Peyer's patch (tissue), 4 donors: ENCODE data around the gene LIFR. TPM values are rescaled to one million over a fixed set of nuclear protein-coding genes. Genes with fewer than 3 reads are reported as not detected.
"Not testable (repeated sequence)": the region's sequence is repeated elsewhere in the genome, so short reads cannot be mapped to it uniquely, and the experiment has no call there.

Experiments used
- DNase-seq, 3 donors: peaks; one replicate each; pipeline ENCODE4 v3.0.0-alpha.2; 2017 to 2019
- H3K27ac ChIP-seq, 4 donors: fragments of 200-600 bp; sonication (generic); one replicate each; pipeline ENCODE4 v1.5.1; 2016 to 2019
- H3K27me3 ChIP-seq, 2 donors: fragments of 200-600 bp; sonication (generic); one replicate each; pipeline ENCODE4 v1.5.1; 2019
- H3K36me3 ChIP-seq, 3 donors: fragments of 200-600 bp; sonication (generic); one replicate each; pipeline ENCODE4 v1.5.1; 2016 to 2019
- H3K4me1 ChIP-seq, 4 donors: fragments of 200-600 bp; sonication (generic); one replicate each; pipeline ENCODE4 v1.5.1; 2016 to 2019
- H3K4me3 ChIP-seq, 4 donors: fragments of 200-600 bp; sonication (generic); 1 replicate in 3 of 4; 2 replicates in 1 of 4; pipeline ENCODE4 v1.5.1; 2016 to 2019; ENCODE audit warnings: mild to moderate bottlenecking in 1 of 4
- H3K9me3 ChIP-seq, 4 donors: fragments of 200-600 bp; sonication (generic); one replicate each; pipeline ENCODE4 v1.5.1; 2016 to 2019; ENCODE audit warnings: mild to moderate bottlenecking in 1 of 4
- POLR2A ChIP-seq, 2 donors: fragments of 450-650 bp; IDR thresholded peaks; one replicate each; pipeline ENCODE4 v1.5.1; 2017; ENCODE audit warnings: antibody characterized with exemption in 2 of 2, mild to moderate bottlenecking in 2 of 2, moderate library complexity in 2 of 2
- total RNA-seq, 4 donors: library from RNA; depleted of rRNA; stranded (reverse); fragments of >200 nt; gene quantifications; one replicate each; pipeline ENCODE4 v1.1.0, GENCODE V29; 2016
- TF ChIP-seq, protein P1 (sequence below), 6 experiments: fragments of 450-650 bp in 4 of 6; fragments of 200-600 bp in 2 of 6; sonication (generic) in 1 of 6; IDR thresholded peaks; one replicate each; pipeline ENCODE4 v1.5.1; 2017 to 2019; ENCODE audit warnings: antibody characterized with exemption in 6 of 6, mild to moderate bottlenecking in 3 of 6, moderate library complexity in 1 of 6

The LIFR gene
- total RNA-seq, 4 donors from 2014 or later = 10.7 to 98.2 (median 19.9) TPM

DNA sequence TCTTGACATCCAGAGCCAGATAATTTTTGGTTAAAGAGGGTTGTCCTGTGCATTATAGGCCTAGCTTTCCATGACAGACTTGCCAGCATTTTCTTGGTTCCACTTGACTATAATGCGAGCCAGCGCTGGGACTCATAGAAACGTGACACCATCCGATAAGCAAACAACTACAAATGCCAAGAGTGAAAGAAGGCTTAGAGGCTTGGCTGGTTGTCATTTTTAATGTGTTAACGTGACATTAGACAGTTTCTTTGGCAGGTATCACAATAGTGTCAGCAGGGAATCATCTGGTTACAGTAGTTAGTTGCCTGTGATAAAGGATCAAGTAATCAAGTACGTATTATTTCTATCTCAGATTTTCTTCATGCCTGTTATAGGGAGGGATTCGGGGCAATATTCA lies 20.0 kb upstream of the LIFR start:
- no peak for TF ChIP-seq POLR2A (IDR thresholded peaks at IDR 0.05)
- TF ChIP-seq, protein P1, sequence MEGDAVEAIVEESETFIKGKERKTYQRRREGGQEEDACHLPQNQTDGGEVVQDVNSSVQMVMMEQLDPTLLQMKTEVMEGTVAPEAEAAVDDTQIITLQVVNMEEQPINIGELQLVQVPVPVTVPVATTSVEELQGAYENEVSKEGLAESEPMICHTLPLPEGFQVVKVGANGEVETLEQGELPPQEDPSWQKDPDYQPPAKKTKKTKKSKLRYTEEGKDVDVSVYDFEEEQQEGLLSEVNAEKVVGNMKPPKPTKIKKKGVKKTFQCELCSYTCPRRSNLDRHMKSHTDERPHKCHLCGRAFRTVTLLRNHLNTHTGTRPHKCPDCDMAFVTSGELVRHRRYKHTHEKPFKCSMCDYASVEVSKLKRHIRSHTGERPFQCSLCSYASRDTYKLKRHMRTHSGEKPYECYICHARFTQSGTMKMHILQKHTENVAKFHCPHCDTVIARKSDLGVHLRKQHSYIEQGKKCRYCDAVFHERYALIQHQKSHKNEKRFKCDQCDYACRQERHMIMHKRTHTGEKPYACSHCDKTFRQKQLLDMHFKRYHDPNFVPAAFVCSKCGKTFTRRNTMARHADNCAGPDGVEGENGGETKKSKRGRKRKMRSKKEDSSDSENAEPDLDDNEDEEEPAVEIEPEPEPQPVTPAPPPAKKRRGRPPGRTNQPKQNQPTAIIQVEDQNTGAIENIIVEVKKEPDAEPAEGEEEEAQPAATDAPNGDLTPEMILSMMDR (IDR thresholded peaks at IDR 0.05) = no peak
- no peak for DNase-seq

DNA sequence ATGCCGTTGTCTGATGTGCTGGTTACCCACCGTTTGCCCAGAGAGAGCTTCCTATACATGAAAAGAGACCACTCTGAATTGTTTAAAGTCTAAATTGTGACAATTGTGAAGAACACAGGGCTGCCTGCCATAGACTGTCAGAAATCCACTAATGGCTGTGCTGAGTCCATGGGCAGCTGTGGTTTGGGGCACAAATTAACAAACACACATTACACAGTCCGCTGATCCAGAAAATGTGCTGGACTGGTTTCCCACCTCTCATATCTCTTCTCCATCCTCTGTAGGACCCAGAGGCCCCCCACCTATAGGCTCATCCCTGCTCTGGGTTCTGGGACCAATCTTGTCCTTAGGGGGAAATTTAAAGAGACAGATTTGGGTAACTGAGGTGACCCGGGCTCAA lies 19.0 kb upstream of the LIFR start:
- Histone ChIP-seq H3K4me1 (no peaks in the 10 kb centered on the region), H3K27ac (no peak overlapping the region), H3K27me3 (no peaks in the 10 kb centered on the region), H3K36me3 (no peaks in the 10 kb centered on the region), H3K9me3 (no peaks in the 10 kb centered on the region), H3K4me3 (no peak overlapping the region)
- no peak for DNase-seq
- no peak for TF ChIP-seq POLR2A (IDR thresholded peaks at IDR 0.05)
- TF ChIP-seq, protein P1 (IDR thresholded peaks at IDR 0.05) = no peak

More for the DNA sequence above, 20.0 kb upstream of the LIFR start:
- Histone ChIP-seq H3K9me3 (no peaks in the 10 kb centered on the region), H3K27me3 (no peaks in the 10 kb centered on the region), H3K4me3 (no peak overlapping the region), H3K36me3 (no peaks in the 10 kb centered on the region), H3K27ac (no peak overlapping the region), H3K4me1 (no peaks in the 10 kb centered on the region)

DNA sequence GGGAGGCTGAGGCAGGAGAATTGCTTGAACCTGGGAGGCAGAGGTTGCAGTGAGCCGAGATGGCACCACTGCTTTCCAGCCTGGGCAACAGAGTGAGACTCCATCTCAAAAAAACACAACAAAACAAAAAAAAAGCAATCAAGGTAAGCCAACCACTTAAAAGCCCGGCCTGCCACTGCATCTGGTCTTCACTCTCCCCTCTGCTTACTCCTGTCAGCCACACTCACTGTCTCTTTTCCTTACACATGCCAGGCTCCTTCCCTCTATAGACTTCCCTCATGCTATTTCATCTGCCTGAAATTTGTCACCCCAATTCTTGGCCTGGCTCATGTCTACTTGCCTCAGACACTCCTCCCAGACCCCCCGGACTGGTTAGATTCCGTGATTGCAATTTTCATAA lies 17.6 kb upstream of the LIFR start:
- no peak for DNase-seq
- Histone ChIP-seq H3K4me3 (no peak overlapping the region), H3K27ac (no peak overlapping the region), H3K36me3 (no peaks in the 10 kb centered on the region), H3K27me3 (no peaks in the 10 kb centered on the region), H3K9me3 (no peaks in the 10 kb centered on the region), H3K4me1 (no peaks in the 10 kb centered on the region)
- TF ChIP-seq, protein P1 (IDR thresholded peaks at IDR 0.05) = no peak
- TF ChIP-seq POLR2A (IDR thresholded peaks at IDR 0.05) = no peak

DNA sequence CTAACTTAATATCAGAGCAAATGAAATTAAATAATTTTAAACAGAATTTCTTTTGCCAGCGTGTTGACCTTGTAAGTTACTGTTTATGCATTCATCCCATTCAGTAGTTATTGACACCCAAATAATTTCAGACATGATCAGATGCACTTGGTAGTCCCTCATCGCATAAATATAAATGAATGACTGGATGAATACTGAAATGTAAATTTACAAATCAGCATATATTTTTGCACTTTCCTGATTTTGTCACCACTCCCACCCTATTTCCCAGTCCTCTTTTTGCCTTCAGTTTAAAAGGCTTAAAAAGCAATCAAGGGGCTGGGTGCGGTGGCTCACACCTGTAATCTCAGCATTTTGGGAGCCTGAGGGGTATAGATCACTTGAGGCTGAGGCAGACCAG lies 17.1 kb upstream of the LIFR start:
- H3K27ac ChIP-seq = no peak overlapping the region
- H3K36me3 ChIP-seq = no peaks in the 10 kb centered on the region
- no peak overlapping the region for H3K4me3 ChIP-seq
- no peak for DNase-seq
- no peaks in the 10 kb centered on the region for H3K4me1 ChIP-seq
- TF ChIP-seq POLR2A (IDR thresholded peaks at IDR 0.05) = no peak
- TF ChIP-seq, protein P1 (IDR thresholded peaks at IDR 0.05) = no peak
- no peaks in the 10 kb centered on the region for H3K9me3 ChIP-seq
- no peaks in the 10 kb centered on the region for H3K27me3 ChIP-seq

DNA sequence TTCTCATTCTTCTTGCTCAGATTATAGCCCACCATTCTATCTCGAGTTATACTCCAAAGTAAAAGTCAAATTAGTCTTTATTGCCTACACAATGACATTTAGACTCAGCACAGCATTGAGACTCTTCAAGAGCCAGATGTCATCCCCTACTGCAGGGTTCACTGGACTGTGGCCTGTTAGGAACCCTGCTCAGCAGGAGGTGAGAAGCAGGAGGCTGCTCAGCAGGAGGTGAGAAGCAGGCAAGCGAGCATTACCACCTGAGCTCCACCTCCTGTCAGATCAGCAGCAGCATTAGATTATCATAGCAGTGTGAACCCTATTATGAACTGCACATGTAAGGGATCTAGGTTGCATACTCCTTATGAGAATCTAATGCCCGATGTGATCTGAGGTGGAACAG lies 12.7 kb upstream of the LIFR start:
- H3K9me3 ChIP-seq = no peaks in the 10 kb centered on the region
- H3K4me1 ChIP-seq = no peaks in the 10 kb centered on the region
- TF ChIP-seq POLR2A (IDR thresholded peaks at IDR 0.05) = no peak
- TF ChIP-seq, protein P1 (IDR thresholded peaks at IDR 0.05) = no peak
- DNase-seq = no peak
- H3K27me3 ChIP-seq = no peaks in the 10 kb centered on the region
- H3K4me3 ChIP-seq = no peak overlapping the region
- H3K36me3 ChIP-seq = no peaks in the 10 kb centered on the region
- no peak overlapping the region for H3K27ac ChIP-seq

DNA sequence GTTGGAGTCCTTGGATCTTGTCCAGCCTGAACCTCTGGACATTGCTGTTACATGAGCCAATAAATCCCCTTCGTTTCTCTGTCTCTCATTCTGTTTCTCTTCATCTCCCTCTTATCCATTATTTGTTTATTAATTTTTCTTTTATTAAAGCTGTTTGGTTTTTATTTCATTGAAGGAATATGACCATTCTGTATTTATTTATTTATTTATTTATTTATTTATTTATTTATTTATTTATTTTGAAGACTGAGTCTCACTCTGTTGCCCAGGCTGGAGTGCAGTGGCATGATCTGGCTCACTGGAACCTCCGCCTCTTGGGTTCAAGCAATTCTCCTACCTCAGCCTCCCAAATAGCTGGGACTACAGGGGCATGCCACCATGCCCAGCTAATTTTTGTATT lies 10.9 kb upstream of the LIFR start:
- H3K27ac ChIP-seq, H3K4me1 ChIP-seq, H3K9me3 ChIP-seq, H3K36me3 ChIP-seq, DNase-seq, H3K4me3 ChIP-seq, H3K27me3 ChIP-seq: not testable (repeated sequence)
